BJ (cell line): Measurements from ENCODE around the gene GRM7. TPM values are rescaled to one million over a fixed set of nuclear protein-coding genes. Genes with fewer than 3 reads are reported as not detected.

Experiments used
- CTCF ChIA-PET: fragments of 350-600 bp; formaldehyde crosslinking; extraction: SDS; loops from one replicate; lab custom pipeline; 2021; ENCODE audit warnings: antibody characterized with exemption, inconsistent platforms; lab: Yijun Ruan, JAX
- POLR2A ChIA-PET: fragments of 300-600 bp; sonication (Branson Sonifier 250); formaldehyde crosslinking; extraction: SDS; loops from one replicate; lab custom pipeline; 2021; ENCODE audit warnings: antibody characterized with exemption; lab: Charles Lee
- DNase-seq: peaks from one replicate; pipeline ENCODE4 v3.0.0-alpha.2; 2011; ENCODE audit warnings: low read depth
- H3K27me3 ChIP-seq: 2 replicates; pipeline ENCODE4 v1.6.0; 2011; ENCODE audit warnings: low read length; ENCODE audit not compliant: control insufficient read depth, insufficient read depth
- H3K36me3 ChIP-seq: 2 replicates; pipeline ENCODE4 v1.5.1; 2011; ENCODE audit warnings: low read length; ENCODE audit not compliant: control insufficient read depth, insufficient read depth
- H3K4me3 ChIP-seq: 2 replicates; pipeline ENCODE4 v1.5.1; 2011; ENCODE audit warnings: low read depth, mild to moderate bottlenecking, control low read depth, low read length
- CTCF ChIP-seq: IDR thresholded peaks from 2 replicates; pipeline ENCODE4 v1.5.1; 2011; ENCODE audit warnings: low read depth, mild to moderate bottlenecking, control low read depth, inconsistent platforms, low read length, moderate library complexity; ENCODE audit not compliant: insufficient read depth
- polyA plus RNA-seq: library from polyadenylated mRNA; depleted of rRNA; stranded (reverse); fragments of >200 nt; gene quantifications from 2 replicates; pipeline ENCODE4 v1.2.3, GENCODE V29; 2011

GRM7 gene
- polyA plus RNA-seq, 1 experiment: not detected

DNA sequence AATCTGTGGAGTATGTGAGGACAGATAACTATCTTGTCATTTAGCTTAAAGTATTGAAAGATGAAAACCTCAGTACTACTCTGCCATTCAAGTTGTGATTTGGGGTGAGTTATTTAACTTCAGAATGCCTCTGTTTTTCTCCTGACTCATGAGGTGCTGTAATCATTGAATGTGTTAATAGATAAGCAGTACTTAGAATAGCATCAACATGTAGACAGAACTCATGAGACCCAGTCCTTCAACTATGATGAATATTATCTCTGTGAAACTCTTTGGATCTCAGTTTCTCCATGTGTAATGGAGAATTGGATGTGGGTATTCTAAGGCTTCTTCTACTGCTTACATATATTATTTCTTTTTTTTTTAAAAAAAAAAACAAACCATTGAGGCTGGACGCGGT lies 431.4 kb downstream of the GRM7 start:
- ChIA-PET POLR2A (no interaction called here), CTCF (no interaction called here)
- Histone ChIP-seq H3K4me3 (no peak overlapping the region), H3K27me3 (no peaks in the 10 kb centered on the region), H3K36me3 (no peaks in the 10 kb centered on the region)
- no peak for TF ChIP-seq CTCF
- no peak for DNase-seq

DNA sequence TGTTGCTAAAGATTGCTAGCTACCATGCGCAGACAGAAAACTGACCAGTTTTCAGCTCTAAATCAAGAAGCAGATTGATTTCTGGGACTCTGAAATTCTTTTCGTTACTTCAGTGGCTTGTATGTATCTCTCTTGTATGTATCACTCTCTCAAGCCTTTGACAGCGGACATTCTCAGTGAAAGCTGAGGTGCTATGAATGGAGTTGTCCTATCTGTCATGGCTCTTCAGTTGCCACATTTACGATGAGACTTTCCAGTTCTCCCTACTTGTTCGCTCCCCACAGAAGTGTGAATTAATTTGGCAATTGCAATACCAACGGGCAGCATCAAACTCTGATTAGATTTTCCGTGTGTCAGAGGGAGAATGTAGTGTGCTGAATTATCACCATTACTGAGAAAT lies 432.4 kb downstream of the GRM7 start:
- CTCF ChIA-PET: no interaction called here
- POLR2A ChIA-PET: no interaction called here
- no peak for TF ChIP-seq CTCF
- H3K36me3 ChIP-seq: no peaks in the 10 kb centered on the region
- no peak overlapping the region for H3K4me3 ChIP-seq
- H3K27me3 ChIP-seq: no peaks in the 10 kb centered on the region
- no peak for DNase-seq

DNA sequence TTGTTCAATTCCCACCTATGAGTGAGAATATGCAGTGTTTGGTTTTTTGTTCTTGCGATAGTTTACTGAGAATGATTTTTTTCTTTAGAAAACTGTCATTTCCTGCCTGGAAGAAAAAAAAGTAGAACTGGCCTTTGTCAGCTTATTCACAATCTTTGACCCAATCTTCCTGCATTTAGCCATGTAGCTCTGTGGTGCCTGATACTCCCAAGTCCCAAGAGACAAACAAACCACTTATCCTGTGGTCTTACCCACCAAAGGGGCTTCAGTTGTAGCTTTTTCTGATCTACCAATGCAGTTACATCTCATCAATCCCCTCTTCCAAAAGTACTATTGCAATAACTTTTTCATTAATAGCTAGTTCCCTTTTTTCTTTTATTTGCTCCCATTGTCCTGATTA lies 444.6 kb downstream of the GRM7 start:
- Histone ChIP-seq H3K36me3 (no peaks in the 10 kb centered on the region), H3K27me3 (no peaks in the 10 kb centered on the region), H3K4me3 (no peak overlapping the region)
- ChIA-PET CTCF (no interaction called here), POLR2A (no interaction called here)
- DNase-seq: no peak
- TF ChIP-seq CTCF: no peak

DNA sequence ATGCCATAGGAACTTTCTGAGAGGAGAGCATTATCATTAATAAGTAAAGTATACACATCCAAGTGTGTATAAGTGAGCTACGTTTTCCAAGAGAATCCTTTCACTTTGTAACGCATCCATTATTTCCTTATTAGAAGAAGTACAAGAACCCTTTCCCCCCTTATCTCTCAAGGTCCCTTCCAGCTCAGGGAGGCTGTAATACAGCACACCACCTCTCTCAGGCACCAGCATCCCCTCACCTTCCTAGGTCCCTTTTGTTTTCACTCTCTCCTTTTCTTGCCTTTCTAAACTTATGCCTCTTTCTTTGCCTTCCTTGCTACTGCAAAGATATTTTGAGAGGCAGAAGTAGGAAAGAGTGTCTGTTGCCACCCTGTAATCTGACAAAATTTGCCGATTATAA lies 446.0 kb downstream of the GRM7 start:
- Histone ChIP-seq H3K27me3 (no peaks in the 10 kb centered on the region), H3K4me3 (no peak overlapping the region), H3K36me3 (no peaks in the 10 kb centered on the region)
- POLR2A ChIA-PET: no interaction called here
- CTCF ChIA-PET: no interaction called here
- TF ChIP-seq CTCF: no peak
- DNase-seq: no peak

DNA sequence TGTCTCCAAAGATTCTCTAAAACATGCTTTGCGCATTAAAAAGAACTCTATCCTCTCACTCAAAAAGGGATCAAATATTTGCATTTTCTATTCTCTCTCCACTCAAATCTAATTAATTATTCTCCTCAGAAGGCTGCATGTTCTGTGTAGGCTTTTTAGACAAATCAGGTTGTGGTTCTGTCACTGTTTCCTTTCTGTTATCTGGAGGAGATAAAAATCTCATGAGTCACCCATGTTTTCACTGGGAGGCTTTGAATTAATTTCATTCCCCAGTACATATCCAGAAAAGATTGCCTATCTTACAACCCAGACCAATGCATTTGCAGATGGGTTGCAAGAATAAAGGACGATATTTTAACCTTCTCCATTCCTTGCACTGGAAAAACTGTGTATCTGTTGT lies 446.5 kb downstream of the GRM7 start:
- ChIA-PET CTCF (no interaction called here), POLR2A (no interaction called here)
- no peak for TF ChIP-seq CTCF
- Histone ChIP-seq H3K27me3 (no peaks in the 10 kb centered on the region), H3K4me3 (no peak overlapping the region), H3K36me3 (no peaks in the 10 kb centered on the region)
- DNase-seq: no peak
